WTC11 (cell line): ENCODE data around the gene ZNF3.

Source experiments
- ESRRA ChIP-seq: sonication (generic); formaldehyde crosslinking; IDR thresholded peaks from 2 replicates; pipeline ENCODE4 v1.8.1; 2022; ENCODE audit warnings: mild to moderate bottlenecking, missing genetic modification reagents, borderline replicate concordance
- FOXK1 ChIP-seq: sonication (generic); formaldehyde crosslinking; IDR thresholded peaks from 2 replicates; pipeline ENCODE4 v1.8.0; 2022; ENCODE audit warnings: mild to moderate bottlenecking, moderate library complexity, missing genetic modification reagents
- PREB ChIP-seq: sonication (generic); formaldehyde crosslinking; IDR thresholded peaks from 2 replicates; pipeline ENCODE4 v1.8.1; 2022; ENCODE audit warnings: mild to moderate bottlenecking, missing genetic modification reagents, moderate library complexity, borderline replicate concordance
- SMAD3 ChIP-seq: sonication (generic); formaldehyde crosslinking; IDR thresholded peaks from 2 replicates; pipeline ENCODE4 v1.8.0; 2022; ENCODE audit warnings: missing genetic modification reagents, mild to moderate bottlenecking, borderline replicate concordance
- SP1 ChIP-seq: sonication (generic); formaldehyde crosslinking; conservative IDR thresholded peaks from 2 replicates; pipeline ENCODE4 v1.8.1; 2022; ENCODE audit warnings: missing genetic modification reagents
- USF2 ChIP-seq: sonication (generic); formaldehyde crosslinking; IDR thresholded peaks from 2 replicates; pipeline ENCODE4 v1.8.1; 2023; ENCODE audit warnings: mild to moderate bottlenecking, missing genetic modification reagents, moderate library complexity
- TF ChIP-seq, protein P1 (sequence below): sonication (generic); formaldehyde crosslinking; IDR thresholded peaks from 2 replicates; pipeline ENCODE4 v1.8.0; 2022; ENCODE audit warnings: mild to moderate bottlenecking, missing genetic modification reagents
- TF ChIP-seq, protein P2 (sequence below): fragments of 200-600 bp; IDR thresholded peaks from 2 replicates; pipeline ENCODE4 v1.8.0; 2022; ENCODE audit warnings: antibody characterized with exemption
- TF ChIP-seq, protein P3 (sequence below): sonication (generic); formaldehyde crosslinking; IDR thresholded peaks from 2 replicates; pipeline ENCODE4 v1.8.0; 2022; ENCODE audit warnings: mild to moderate bottlenecking, missing genetic modification reagents
- TF ChIP-seq, protein P4 (sequence below): sonication (generic); formaldehyde crosslinking; IDR thresholded peaks from 2 replicates; pipeline ENCODE4 v1.8.1; 2023; ENCODE audit warnings: mild to moderate bottlenecking, moderate library complexity, missing genetic modification reagents
- TF ChIP-seq, protein P5 (sequence below): fragments of 250-450 bp; sonication (Bioruptor Pico); IDR thresholded peaks from 2 replicates; pipeline ENCODE4 v1.9.0; 2021; ENCODE audit warnings: mild to moderate bottlenecking

DNA sequence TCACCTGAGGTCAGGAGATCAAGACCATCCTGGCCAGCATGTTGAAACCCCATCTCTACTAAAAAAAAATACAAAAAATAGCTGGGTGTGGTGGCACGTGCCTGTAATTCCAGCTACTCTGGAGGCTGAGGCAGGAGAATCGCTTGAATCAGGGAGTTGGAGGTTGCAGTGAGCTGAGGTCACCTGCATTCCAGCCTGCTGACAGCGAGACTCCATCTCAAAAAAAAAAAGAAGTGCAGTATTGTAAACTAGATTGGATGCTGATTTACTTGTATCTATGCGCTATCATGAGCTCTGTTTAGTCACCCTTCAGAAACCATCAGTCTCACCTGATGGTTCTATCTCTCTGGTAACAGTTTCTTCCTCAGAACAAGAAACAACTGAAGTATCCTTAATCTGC, 18.1 kb downstream of the ZNF3 start:
- TF ChIP-seq USF2 (no peak), FOXK1 (no peak), SMAD3 (CRISPR knock-in tag) (no peak), PREB (CRISPR knock-in tag) (no peak), ESRRA (no peak), SP1 (CRISPR knock-in tag) (no peak)
- TF ChIP-seq, protein P1, sequence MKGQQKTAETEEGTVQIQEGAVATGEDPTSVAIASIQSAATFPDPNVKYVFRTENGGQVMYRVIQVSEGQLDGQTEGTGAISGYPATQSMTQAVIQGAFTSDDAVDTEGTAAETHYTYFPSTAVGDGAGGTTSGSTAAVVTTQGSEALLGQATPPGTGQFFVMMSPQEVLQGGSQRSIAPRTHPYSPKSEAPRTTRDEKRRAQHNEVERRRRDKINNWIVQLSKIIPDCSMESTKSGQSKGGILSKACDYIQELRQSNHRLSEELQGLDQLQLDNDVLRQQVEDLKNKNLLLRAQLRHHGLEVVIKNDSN (CRISPR knock-in tag): no peak
- TF ChIP-seq, protein P2, sequence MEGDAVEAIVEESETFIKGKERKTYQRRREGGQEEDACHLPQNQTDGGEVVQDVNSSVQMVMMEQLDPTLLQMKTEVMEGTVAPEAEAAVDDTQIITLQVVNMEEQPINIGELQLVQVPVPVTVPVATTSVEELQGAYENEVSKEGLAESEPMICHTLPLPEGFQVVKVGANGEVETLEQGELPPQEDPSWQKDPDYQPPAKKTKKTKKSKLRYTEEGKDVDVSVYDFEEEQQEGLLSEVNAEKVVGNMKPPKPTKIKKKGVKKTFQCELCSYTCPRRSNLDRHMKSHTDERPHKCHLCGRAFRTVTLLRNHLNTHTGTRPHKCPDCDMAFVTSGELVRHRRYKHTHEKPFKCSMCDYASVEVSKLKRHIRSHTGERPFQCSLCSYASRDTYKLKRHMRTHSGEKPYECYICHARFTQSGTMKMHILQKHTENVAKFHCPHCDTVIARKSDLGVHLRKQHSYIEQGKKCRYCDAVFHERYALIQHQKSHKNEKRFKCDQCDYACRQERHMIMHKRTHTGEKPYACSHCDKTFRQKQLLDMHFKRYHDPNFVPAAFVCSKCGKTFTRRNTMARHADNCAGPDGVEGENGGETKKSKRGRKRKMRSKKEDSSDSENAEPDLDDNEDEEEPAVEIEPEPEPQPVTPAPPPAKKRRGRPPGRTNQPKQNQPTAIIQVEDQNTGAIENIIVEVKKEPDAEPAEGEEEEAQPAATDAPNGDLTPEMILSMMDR: no peak
- TF ChIP-seq, protein P3, sequence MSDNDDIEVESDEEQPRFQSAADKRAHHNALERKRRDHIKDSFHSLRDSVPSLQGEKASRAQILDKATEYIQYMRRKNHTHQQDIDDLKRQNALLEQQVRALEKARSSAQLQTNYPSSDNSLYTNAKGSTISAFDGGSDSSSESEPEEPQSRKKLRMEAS (CRISPR knock-in tag): no peak
- TF ChIP-seq, protein P4, sequence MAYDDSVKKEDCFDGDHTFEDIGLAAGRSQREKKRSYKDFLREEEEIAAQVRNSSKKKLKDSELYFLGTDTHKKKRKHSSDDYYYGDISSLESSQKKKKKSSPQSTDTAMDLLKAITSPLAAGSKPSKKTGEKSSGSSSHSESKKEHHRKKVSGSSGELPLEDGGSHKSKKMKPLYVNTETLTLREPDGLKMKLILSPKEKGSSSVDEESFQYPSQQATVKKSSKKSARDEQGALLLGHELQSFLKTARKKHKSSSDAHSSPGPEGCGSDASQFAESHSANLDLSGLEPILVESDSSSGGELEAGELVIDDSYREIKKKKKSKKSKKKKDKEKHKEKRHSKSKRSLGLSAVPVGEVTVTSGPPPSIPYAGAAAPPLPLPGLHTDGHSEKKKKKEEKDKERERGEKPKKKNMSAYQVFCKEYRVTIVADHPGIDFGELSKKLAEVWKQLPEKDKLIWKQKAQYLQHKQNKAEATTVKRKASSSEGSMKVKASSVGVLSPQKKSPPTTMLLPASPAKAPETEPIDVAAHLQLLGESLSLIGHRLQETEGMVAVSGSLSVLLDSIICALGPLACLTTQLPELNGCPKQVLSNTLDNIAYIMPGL (CRISPR knock-in tag): no peak
- TF ChIP-seq, protein P5, sequence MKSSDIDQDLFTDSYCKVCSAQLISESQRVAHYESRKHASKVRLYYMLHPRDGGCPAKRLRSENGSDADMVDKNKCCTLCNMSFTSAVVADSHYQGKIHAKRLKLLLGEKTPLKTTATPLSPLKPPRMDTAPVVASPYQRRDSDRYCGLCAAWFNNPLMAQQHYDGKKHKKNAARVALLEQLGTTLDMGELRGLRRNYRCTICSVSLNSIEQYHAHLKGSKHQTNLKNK (CRISPR knock-in tag): no peak
